HepG2 (cell line): Measurements from ENCODE around the gene PTPA. TPM values are rescaled to one million over a fixed set of nuclear protein-coding genes. Genes with fewer than 3 reads are reported as not detected.

Source experiments
- ADNP ChIP-seq: sonication (generic); formaldehyde crosslinking; IDR thresholded peaks from 2 replicates; pipeline ENCODE4 v1.4.0; 2020; ENCODE audit warnings: missing genetic modification reagents
- HNF4A ChIP-seq: sonication (generic); formaldehyde crosslinking; IDR thresholded peaks from 2 replicates; pipeline ENCODE4 v1.4.0; 2020; ENCODE audit warnings: missing genetic modification reagents
- HNRNPLL ChIP-seq: fragments of 200-400 bp; formaldehyde crosslinking; IDR thresholded peaks from 2 replicates; pipeline ENCODE4 v1.6.1; 2017; ENCODE audit warnings: mild to moderate bottlenecking, low read depth, low read length; ENCODE audit not compliant: poor library complexity, severe bottlenecking
- HOXA7 ChIP-seq: sonication (generic); formaldehyde crosslinking; IDR thresholded peaks from 2 replicates; pipeline ENCODE4 v1.8.1; 2022; ENCODE audit warnings: mild to moderate bottlenecking, missing genetic modification reagents, moderate library complexity
- MEIS2 ChIP-seq: sonication (generic); formaldehyde crosslinking; IDR thresholded peaks from 2 replicates; pipeline ENCODE4 v1.9.0; 2021; ENCODE audit warnings: mild to moderate bottlenecking, missing genetic modification reagents
- NFAT5 ChIP-seq: sonication (generic); formaldehyde crosslinking; IDR thresholded peaks from 2 replicates; pipeline ENCODE4 v1.4.0; 2020; ENCODE audit warnings: missing genetic modification reagents
- NFE2L2 ChIP-seq: fragments of 150-350 bp; IDR thresholded peaks from 2 replicates; pipeline ENCODE4 v1.6.1; 2014; ENCODE audit warnings: low read length
- NR2F2 ChIP-seq: IDR thresholded peaks from 2 replicates; pipeline ENCODE4 v1.6.1; 2012; ENCODE audit warnings: low read depth, inconsistent platforms, borderline replicate concordance
- RFXANK ChIP-seq: IDR thresholded peaks from 2 replicates; pipeline ENCODE4 v1.6.1; 2016
- THAP11 ChIP-seq: IDR thresholded peaks from 2 replicates; pipeline ENCODE4 v1.6.1; 2016; ENCODE audit warnings: missing biosample characterization, missing genetic modification reagents
- ZBTB37 ChIP-seq: sonication (generic); formaldehyde crosslinking; IDR thresholded peaks from 2 replicates; pipeline ENCODE4 v1.4.0; 2020; ENCODE audit warnings: mild to moderate bottlenecking, missing genetic modification reagents
- ZBTB46 ChIP-seq: sonication (generic); formaldehyde crosslinking; IDR thresholded peaks from 2 replicates; pipeline ENCODE4 v1.4.0; 2020; ENCODE audit warnings: mild to moderate bottlenecking, missing genetic modification reagents, borderline replicate concordance
- ZFP91 ChIP-seq: sonication (generic); formaldehyde crosslinking; IDR thresholded peaks from 2 replicates; pipeline ENCODE4 v1.9.0; 2022; ENCODE audit warnings: missing genetic modification reagents, mild to moderate bottlenecking, borderline replicate concordance
- ZKSCAN1 ChIP-seq: fragments of 150-350 bp; IDR thresholded peaks from 2 replicates; pipeline ENCODE4 v1.6.1; 2014; ENCODE audit warnings: low read length
- ZNF124 ChIP-seq: sonication (generic); formaldehyde crosslinking; IDR thresholded peaks from 2 replicates; pipeline ENCODE4 v1.4.0; 2020; ENCODE audit warnings: missing genetic modification reagents
- ZNF264 ChIP-seq: sonication (generic); formaldehyde crosslinking; IDR thresholded peaks from 2 replicates; pipeline ENCODE4 v1.4.0; 2020; ENCODE audit warnings: missing genetic modification reagents
- ZNF546 ChIP-seq: sonication (generic); formaldehyde crosslinking; conservative IDR thresholded peaks from 2 replicates; pipeline ENCODE4 v1.8.1; 2023; ENCODE audit warnings: mild to moderate bottlenecking, missing genetic modification reagents
- ZNF572 ChIP-seq: sonication (generic); formaldehyde crosslinking; IDR thresholded peaks from 2 replicates; pipeline ENCODE4 v1.5.1; 2020; ENCODE audit warnings: mild to moderate bottlenecking, missing genetic modification reagents
- ZNF704 ChIP-seq: sonication (generic); formaldehyde crosslinking; IDR thresholded peaks from 2 replicates; pipeline ENCODE4 v1.8.1; 2023; ENCODE audit warnings: mild to moderate bottlenecking, inconsistent platforms, moderate library complexity, missing genetic modification reagents, borderline replicate concordance
- ZNF83 ChIP-seq: sonication (generic); formaldehyde crosslinking; IDR thresholded peaks from 2 replicates; pipeline ENCODE4 v1.4.0; 2020; ENCODE audit warnings: missing genetic modification reagents, mild to moderate bottlenecking, borderline replicate concordance
- polyA plus RNA-seq, 8 experiments: library from polyadenylated mRNA; depleted of rRNA in 3 of 8; stranded (reverse) in 7 of 8; unstranded in 1 of 8; fragments of >200 nt; fragmentation: Illumina TruSeq in 4 of 8; extraction: Trizol in 4 of 8; gene quantifications; 2 replicates each; pipeline versions ENCODE4 v1.2.1 to v1.2.3, GENCODE V29; 2011 to 2016; ENCODE audit warnings: low read depth in 4 of 8, missing spikeins in 1 of 8, mixed read lengths in 1 of 8; ENCODE audit not compliant: insufficient read depth in 1 of 8
- total RNA-seq, 5 experiments: library from RNA; depleted of rRNA; stranded (reverse); fragments of >200 nt; fragmentation: Illumina TruSeq; extraction: Trizol; gene quantifications; 2 replicates each; pipeline ENCODE4 v1.2.3, GENCODE V29; 2016; ENCODE audit warnings: low read depth in 1 of 5

The PTPA gene
- total and polyA plus RNA-seq, 2 of the 13 experiments (the other 11 are each of a cell fraction or from before 2014, with no cell fraction given), result 79.3 to 105 TPM

- TF ChIP-seq ZBTB46 (CRISPR knock-in tag), result peak; percentile 37; the same call in 1 of the 2 replicates
- TF ChIP-seq ADNP, result no peak
- peak; percentile 67 for TF ChIP-seq HNRNPLL
- peak; percentile 66 for TF ChIP-seq ZFP91 (CRISPR knock-in tag)
- TF ChIP-seq NFAT5 (CRISPR knock-in tag), result no peak
- no peak for TF ChIP-seq ZKSCAN1
- TF ChIP-seq NFE2L2, result no peak
- TF ChIP-seq HOXA7 (CRISPR knock-in tag), result no peak
- no peak for TF ChIP-seq ZNF124
- no peak for TF ChIP-seq ZNF83 (CRISPR knock-in tag)
- no peak for TF ChIP-seq ZNF264 (CRISPR knock-in tag)
- no peak for TF ChIP-seq NR2F2
- no peak; the same call in 1 of the 2 replicates for TF ChIP-seq ZNF572
- no peak for TF ChIP-seq HNF4A (CRISPR knock-in tag)
- TF ChIP-seq ZNF546 (CRISPR knock-in tag), result no peak
- 0 out of 2 replicates have a peak, but pooled peaks have one; percentile 63 for TF ChIP-seq MEIS2 (CRISPR knock-in tag)
- no peak for TF ChIP-seq RFXANK (CRISPR knock-in tag)
- TF ChIP-seq ZBTB37, result no peak
- peak; percentile 77 for TF ChIP-seq THAP11 (CRISPR knock-in tag)
- no peak for TF ChIP-seq ZNF704
These were observed 63.0 kb downstream of the PTPA start (continued) for GRCh38 chr9:129174102-129174723.
